Stimulated activated CD8-positive, alpha-beta memory T cell treated with anti-CD3 and anti-CD28 coated beads, Interleukin-12 subunit alpha, Interleukin-12 subunit beta, amount 100 ng/mL, for 24 hours (primary cell): Measurements from ENCODE around the gene CDA.

Experiments
- DNase-seq: peaks from one replicate; pipeline ENCODE4 v3.0.0-alpha.2; 2020; ENCODE audit errors: extremely low read depth

Gene CDA

GRCh38 chr1:20648946-20649345 lies 60.0 kb downstream of the CDA start:
- no peak for DNase-seq

- no peak for DNase-seq
These were observed 63.4 kb downstream of the CDA start for GRCh38 chr1:20652300-20652699.

DNA sequence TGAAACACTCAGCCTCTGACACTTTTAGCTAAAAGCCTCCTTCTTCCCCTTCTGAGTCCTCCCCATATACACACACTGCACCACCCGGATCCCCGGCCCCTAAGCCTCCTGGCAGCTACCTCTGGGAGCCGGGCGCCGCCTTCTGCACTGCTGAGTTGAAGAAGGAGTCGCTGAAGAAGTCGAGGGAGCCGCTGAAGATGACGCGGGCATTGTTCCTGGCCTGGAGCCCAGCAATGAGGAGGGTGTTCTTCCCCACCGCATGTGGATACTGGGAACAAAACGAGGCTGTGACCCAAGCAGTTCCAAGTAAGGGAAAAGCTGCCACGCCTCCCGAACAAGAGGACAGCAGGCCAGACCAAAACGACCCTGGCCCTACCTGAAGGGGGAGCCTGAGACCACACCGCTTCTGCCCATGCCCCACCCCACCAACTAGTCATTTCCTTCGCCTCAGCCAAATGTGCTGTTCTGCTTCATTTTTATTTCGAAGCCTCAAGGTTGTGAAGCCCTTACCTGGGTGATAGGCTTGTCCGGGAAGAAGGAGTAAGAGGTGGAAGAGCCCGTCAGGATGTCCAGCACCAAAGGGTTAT lies 65.3 kb downstream of the CDA start:
- DNase-seq = no peak

GRCh38 chr1:20657024-20657423 lies 68.1 kb downstream of the CDA start:
- no peak for DNase-seq

GRCh38 chr1:20658166-20658915 lies 69.4 kb downstream of the CDA start:
- no peak for DNase-seq

DNA sequence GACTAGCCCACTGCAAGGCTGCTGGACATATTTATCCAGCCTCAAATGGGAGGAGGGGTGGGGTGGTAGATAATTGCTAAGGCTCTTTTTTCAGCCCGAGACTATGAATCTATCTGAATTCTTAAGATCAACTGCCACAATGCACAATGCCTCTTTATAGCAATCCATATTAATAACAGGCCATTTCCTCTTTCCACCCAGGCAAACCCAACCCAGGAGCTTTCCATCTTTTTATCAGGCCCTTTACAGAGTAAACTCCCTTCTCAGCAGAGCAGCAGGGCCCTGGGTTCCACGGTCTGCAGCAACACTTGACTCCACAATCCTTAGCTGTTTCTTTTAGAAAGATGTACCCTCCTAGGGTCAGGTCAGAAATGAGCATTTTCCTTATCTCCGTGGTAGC lies 71.5 kb downstream of the CDA start:
- no peak for DNase-seq

DNA sequence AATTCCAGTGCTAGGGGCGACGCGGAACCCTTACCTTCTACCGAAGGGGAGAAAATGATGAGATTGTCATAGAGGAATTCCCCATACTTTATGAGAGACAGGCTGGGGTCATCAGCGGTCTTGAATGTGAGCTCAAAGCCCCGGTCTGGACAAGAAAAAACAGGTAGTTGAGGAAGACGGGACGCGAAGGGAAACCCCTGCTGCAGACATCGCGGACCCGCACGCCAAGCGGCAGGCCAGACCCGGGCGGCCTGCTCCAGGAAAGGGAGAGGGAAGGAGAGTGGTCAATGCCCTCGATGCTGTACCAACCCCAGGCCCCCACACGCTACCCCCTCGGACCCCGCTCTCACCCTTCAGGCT lies 71.9 kb downstream of the CDA start:
- DNase-seq = no peak

DNA sequence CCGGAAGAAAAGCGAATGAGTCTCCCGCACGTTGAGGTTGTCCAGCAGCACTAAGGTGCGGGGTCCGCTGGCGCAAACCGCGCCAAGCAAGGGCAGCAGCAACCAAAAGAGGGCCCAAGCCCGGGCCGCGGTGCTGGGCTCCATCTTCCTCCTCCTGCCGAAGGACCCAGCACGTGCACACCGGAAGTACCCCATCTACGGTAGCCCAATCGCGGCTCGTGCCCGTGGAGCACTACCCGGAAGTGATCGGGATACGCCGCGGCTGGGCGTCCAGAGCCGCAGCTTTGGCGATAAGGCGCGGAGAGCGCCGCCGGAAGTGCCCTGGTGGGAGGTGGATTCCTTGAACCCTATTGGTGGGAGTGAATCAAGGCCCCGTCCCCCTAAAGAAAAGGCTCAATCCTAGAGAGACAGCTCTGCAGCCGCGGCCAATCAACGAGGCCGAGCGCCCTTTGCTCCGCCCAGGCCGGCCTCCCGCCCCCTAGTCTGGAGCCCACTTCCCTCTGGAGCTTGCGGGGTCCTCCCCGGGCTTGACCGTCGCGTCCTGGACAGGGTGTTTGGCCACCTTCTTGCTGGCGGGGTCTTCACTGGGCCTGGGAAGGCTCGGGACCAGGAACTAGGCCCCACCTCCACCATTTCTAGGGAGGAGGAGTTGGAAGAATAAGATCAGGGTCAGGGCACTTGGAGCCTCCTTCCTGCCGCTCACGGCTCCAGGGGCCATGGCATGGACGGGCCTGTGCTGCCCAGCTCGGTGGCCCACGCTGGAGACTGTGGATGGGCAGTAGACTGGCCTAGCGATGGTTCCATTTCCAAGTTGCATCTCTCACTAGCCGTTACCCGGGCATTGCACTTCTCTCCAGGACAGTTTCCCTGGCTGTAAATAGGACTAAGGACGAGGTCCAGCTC lies 72.6 kb downstream of the CDA start, which contains the start of gene DDOST:
Gene DDOST (minus strand): TSS at position 163 of the 903 bp plus-strand sequence. CDS start 19 bp downstream, at position 144.
- DNase-seq = peak; percentile 93

- no peak for DNase-seq
These were observed 73.2 kb downstream of the CDA start for GRCh38 chr1:20662110-20662475.

DNA sequence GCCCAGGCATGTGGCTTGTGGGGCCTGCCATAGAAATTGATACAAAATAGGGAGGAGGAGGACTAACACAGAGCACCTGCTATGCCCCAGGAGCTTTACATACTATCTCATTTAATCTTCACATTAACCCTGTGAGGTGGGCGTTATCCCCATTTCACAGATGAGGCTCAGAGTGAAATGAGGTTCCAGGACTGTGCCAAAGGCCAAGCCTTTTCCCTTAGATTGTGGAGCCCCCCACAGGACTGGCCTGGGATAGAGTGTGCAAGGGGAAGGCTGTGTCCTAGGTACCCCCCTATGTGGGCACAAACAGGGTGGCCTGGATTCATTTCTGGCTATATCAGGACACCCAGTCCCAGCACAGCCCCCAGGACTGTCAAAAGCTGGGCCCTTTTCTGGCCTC lies 74.5 kb downstream of the CDA start:
- no peak for DNase-seq

DNA sequence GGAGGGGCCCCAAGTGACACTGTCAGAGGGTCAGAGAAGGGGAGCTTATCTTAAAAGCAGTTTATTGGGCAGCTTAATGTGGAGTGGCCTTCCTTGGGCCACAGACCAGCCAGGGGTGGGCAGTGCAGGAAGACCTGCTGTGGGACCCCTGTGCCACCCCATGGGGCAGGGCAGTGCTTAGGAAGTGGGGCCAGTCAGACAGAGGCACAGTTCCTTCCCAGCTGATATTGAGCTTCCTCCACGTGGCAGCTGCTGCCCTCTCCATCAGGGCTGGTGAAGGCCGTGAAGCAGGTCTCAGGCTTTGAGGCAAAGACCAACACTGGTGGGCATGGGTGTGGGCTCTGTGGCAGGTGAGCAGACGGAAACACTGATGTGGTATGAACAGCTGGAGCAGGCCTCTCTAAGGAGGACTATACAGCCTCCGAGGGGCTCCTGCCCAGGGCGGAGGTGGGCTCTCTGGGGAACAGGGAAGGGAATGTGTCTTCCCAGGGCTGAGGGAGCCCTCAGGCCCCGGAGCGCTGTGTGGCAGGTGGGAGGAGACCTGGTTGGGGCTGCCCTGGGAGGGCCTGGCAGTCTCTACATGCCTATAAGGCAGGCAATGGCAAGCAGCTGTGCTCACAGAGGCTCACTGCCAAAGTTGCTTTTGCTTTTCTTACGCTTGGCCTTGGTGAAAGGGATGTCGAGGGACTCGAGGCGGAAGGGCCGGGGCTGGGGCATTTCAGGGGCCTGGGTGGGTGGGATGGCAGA lies 75.2 kb downstream of the CDA start:
- no peak for DNase-seq

GRCh38 chr1:20665726-20666125 lies 76.8 kb downstream of the CDA start:
- no peak for DNase-seq

DNA sequence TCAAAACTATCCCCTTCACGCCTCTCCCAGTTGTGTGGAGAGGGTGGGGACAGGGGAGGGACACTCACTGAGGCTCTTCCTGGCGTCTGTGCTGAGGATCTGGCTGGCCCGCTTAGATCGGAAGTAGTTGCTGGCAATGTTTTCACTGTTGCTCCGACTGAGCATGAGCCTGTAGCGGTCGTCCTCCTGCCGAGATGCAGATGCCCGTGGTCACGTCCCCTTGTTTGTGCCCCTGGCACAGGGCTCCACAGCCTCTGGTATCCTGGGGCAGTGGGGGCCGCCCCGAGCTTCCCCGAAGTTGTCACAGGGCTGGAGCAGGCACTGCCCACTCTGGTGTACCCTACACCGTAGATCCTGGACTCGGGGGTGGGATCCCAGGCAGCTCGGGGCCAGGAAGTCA lies 77.2 kb downstream of the CDA start:
- no peak for DNase-seq

DNA sequence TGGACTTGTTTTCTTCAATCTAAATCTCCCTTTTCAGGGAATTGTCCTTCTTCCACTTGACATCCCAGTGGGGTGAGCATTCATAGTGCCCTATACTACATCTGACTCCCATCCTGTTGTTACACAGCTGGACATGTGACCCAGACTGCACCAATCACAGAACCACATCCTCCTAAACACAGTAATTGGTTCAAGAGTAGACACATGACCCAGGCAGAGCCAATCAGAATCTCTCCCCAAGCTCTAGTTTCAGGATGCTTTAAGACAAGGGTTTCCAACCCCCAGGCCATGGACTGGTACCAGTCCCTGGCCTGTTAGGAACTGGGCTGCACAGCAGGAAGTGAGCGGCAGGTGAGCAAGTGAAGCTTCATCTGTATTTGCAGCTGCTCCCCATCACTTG lies 77.9 kb downstream of the CDA start:
- no peak for DNase-seq
